HG02623 (cell line): ENCODE data around the gene CPNE5.

Experiments
- ATAC-seq: cut with Tn5 transposase; IDR thresholded peaks from one replicate; pipeline ENCODE4 v1.9.1; 2021; ENCODE audit warnings: moderate library complexity; ENCODE audit not compliant: unreplicated experiment

The CPNE5 gene

DNA sequence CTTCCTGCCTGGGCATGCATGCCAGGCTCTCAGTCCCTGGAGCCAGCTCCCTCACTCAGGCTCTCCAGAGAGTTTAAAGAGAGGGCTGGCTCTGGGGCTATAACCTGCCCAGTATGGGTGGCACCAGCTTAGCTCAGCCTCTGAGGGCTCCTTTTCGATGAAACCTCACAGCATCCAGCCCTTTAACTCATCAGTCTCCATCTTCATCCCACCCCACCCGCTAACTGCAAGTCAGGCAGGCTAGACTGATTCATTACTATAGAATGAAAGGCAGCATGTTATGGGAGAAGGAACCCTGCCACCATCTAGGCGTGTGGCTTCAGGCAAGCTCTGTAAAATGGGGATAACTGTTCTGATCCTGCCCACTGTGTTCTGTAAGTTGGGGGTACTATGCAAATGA is 88.2 kb downstream of the CPNE5 start:
- no peak for ATAC-seq

DNA sequence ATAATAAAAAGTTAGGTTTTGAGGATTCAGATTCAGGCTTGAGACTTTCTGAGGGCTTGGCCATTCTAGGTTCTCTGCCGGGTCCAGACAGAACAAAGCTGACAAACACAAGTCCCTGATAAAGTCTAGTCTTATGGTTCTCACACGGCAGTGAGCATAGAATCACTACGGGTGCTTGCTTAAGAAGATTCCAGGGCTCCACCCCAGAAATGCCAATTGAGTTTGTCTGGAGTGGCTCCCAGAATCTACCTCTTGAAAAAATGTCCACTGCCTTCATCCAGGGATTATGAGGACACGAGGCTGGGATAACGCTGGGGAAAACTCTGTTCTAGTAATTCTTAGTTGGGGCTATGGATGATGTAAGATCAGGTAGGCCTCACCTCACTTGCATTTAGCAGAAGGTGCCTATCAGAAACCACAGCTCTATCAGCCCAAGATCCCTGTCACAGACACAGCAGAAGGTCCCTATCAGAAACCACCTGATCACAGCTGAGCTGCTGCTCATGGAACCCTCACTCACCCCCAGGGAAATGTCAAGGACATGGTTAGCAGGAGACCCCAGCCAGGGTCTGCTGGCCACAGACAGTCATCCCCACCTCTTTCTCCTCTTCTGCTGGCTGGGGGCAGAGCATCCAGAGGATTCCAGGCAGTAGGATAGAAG is 89.3 kb downstream of the CPNE5 start:
- no peak for ATAC-seq

- no peak for ATAC-seq
Measured at GRCh38 chr6:36746251-36746650, 93.0 kb downstream of the CPNE5 start.

DNA sequence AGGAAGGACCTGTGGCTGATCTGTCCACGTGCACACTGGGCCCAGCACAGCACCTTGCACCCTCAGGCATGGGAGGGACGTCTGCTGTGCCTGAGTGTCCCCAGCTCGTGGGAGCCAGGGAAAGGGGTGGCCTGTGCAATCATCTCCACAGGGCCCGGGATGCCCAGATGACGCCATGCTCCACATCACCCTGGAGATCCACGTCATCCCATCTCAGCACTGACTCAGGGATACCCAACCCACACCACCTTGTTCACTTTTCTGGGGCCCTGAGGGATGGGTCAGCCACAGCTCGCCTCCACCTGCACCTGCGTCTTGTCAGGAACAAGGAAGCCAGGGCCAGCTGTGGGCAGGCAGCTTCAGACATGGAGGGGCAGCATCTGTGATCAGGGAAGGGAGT is 93.4 kb downstream of the CPNE5 start:
- no peak for ATAC-seq

DNA sequence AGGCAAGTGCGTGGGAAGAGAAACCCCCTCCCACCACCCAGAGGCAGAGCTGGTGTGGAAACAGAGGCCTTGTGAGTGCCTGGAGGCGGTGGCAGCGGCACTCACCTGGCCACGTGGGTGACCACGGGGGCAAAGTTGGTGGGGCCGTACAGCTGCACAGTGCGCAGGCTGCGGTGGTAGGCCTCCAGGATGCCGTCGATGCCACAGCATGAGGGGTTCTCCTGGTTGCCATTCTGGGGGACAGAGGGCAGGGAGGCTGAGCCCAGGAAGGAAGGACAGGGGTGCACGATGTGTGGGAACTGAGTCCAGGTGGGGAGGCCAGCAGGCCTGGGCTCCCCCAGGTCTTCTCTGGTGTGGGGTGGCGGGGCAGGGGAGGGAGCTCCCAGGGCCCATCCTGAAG is 94.0 kb downstream of the CPNE5 start:
- ATAC-seq, result no peak

DNA sequence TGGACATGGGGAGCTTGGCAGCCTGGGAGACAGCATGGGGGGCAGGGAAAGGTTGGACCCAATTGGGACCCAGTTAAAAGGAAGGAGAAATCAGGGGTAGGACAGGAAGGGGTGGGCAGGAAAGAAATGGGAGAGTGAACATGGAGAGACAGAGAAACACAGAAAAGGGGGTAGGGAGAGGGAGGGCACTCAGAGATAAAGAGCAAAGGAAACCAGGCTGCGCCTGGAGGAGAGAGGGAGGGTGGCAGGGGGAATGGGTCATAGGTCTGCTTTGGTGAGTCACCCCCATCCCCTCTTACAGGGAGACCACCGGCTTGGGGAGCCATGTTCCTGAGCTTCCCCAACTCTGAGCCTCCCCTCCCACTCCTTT is 95.0 kb downstream of the CPNE5 start:
- no peak for ATAC-seq

DNA sequence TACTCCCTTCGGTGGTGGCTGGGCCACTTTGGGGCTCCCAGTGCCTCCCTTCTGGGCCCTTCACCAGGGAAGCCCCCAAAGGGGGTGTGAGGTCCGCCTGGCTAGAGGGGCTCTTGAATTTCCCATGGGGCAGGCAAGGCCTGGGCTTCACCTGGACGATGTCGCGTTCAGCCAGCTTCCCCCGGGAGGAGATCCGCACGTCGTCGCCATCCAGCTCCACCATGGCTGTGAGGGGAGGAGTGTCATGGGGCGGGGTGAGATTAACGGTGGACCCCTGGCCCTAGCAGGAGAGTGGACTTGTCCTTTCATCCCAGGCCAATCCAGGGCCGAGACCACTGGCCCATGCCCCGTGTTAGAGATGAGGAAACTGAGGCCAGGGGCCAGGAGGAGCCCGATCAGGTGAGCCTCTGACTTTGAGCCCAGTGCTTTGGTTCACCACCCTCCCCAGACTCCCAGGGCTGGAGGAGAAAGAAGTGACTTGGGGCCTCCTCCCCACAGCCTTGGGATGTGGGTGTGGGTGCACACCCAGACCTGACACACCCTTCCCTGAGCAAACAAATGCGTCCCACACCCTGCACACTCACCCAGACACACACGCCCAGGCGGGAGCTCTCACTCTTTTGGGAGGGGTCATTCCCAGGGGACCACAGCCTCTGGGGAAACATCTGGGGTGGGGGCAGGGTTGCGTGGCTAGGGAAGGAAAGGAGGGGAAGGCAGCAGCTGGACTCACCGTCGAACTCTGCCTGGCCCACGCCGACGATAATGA is 95.5 kb downstream of the CPNE5 start:
- no peak for ATAC-seq

- ATAC-seq, result no peak
Measured at GRCh38 chr6:36743032-36743431, 96.2 kb downstream of the CPNE5 start.

DNA sequence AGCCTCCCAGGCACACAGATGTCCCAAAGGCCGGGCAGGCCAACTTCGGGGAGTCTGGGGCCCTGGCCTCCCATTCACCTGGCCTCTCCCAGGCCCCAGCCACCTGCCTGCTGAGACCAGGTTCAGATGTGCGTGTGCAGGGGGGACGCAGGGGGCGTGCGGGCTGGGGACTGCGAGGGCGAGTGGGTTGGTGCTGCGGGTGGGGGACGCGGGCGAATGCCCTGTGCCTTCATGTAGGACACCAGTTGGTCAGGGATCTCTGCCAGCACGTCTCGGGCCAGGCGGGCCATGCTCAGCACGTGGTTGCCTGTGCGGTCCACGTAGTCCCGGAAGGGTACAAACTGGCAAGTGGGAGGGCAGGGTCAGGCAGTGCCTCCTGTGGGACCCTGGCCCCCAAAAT is 97.1 kb downstream of the CPNE5 start:
- no peak for ATAC-seq

- no peak for ATAC-seq
Measured at GRCh38 chr6:36740818-36741179, 98.4 kb downstream of the CPNE5 start.

GRCh38 chr6:36739947-36740817 is 99.1 kb downstream of the CPNE5 start:
- no peak for ATAC-seq

GRCh38 chr6:36738108-36738507 is 101.1 kb downstream of the CPNE5 start:
- ATAC-seq, result no peak

- ATAC-seq, result no peak
Measured at GRCh38 chr6:36737043-36737785, 102.0 kb downstream of the CPNE5 start.

GRCh38 chr6:36735110-36736071 is 103.9 kb downstream of the CPNE5 start:
- no peak for ATAC-seq

GRCh38 chr6:36734486-36735060 is 104.7 kb downstream of the CPNE5 start:
- no peak for ATAC-seq

DNA sequence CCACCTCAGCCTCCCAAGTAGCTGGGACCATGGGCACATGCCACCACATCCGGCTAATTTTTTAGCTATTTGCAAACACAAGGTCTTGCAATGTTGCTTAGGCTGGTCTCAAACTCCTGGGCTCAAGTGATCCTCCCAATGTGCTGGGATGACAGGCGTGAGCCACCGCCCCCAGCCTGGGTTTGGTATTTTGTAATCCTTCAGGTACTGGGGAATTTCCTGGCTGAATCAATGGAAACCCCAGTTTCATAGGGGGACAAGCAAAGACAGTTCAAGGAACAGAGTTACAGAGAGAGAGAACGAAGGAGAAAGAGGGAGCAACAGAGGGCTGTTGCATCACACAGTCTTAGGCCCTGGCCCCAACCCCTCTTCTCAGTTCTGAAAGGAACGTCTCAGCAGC is 105.9 kb downstream of the CPNE5 start:
- ATAC-seq, result no peak

- ATAC-seq, result no peak
Measured at GRCh38 chr6:36731622-36732310, 107.5 kb downstream of the CPNE5 start.

- no peak for ATAC-seq
Measured at GRCh38 chr6:36730424-36731380, 108.5 kb downstream of the CPNE5 start.
